IMR-90 (cell line): ENCODE results near the gene PXDC1. TPM values are rescaled to one million over a fixed set of nuclear protein-coding genes. Genes with fewer than 3 reads are reported as not detected.

Experiments
- ATAC-seq: fragments of 200-7000 bp; cut with Tn5 transposase; 2 replicates; pipeline ENCODE4 v1.9.1; 2020; ENCODE audit warnings: low read depth, mild to moderate bottlenecking, moderate library complexity
- BruUV-seq: library from RNA; stranded (reverse); fragments of 400-500 nt; replicated peaks from 2 replicates; lab custom pipeline; 2021; lab: Mats Ljungman, UMichigan
- CTCF ChIA-PET: fragments of 300-600 bp; formaldehyde crosslinking; extraction: SDS; loops from one replicate; lab custom pipeline; 2021; ENCODE audit warnings: antibody characterized with exemption; lab: Yijun Ruan, JAX
- POLR2A ChIA-PET: fragments of 300-600 bp; sonication (Branson Sonifier 250); formaldehyde crosslinking; loops from one replicate; lab custom pipeline; 2022; ENCODE audit warnings: antibody characterized with exemption; ENCODE audit not compliant: unreplicated experiment; lab: Charles Lee
- DNase-seq: peaks from one replicate; pipeline ENCODE4 v3.0.0; 2013
- H2AFZ ChIP-seq: replicated peaks from 2 replicates; pipeline ENCODE3; 2013; ENCODE audit warnings: low read length, mild to moderate bottlenecking; ENCODE audit not compliant: poor library complexity
- H2AK5ac ChIP-seq: 2 replicates; pipeline ENCODE4 v1.6.1; 2013; ENCODE audit warnings: low read depth, low read length, inconsistent platforms
- H2AK9ac ChIP-seq: replicated peaks from 2 replicates; pipeline ENCODE3; 2013; ENCODE audit warnings: mild to moderate bottlenecking, low read depth, low read length, moderate library complexity; ENCODE audit not compliant: poor library complexity
- H2BK120ac ChIP-seq: 2 replicates; pipeline ENCODE4 v1.6.1; 2013; ENCODE audit warnings: low read depth, low read length, inconsistent platforms
- H2BK15ac ChIP-seq: 3 replicates; pipeline ENCODE4 v1.6.1; 2013; ENCODE audit warnings: low read depth, low read length, inconsistent platforms
- H2BK20ac ChIP-seq: 2 replicates; pipeline ENCODE4 v1.6.1; 2013; ENCODE audit warnings: low read depth, mild to moderate bottlenecking, inconsistent platforms, low read length, moderate library complexity
- H2BK5ac ChIP-seq: 2 replicates; pipeline ENCODE4 v1.6.1; 2013; ENCODE audit warnings: mild to moderate bottlenecking, low read depth, low read length, inconsistent platforms; ENCODE audit not compliant: poor library complexity, severe bottlenecking
- H3K14ac ChIP-seq: replicated peaks from 2 replicates; pipeline ENCODE4 v1.6.1; 2013; ENCODE audit warnings: low read depth, low read length, inconsistent platforms
- H3K18ac ChIP-seq: 2 replicates; pipeline ENCODE4 v1.6.1; 2013; ENCODE audit warnings: low read depth, low read length, control low read depth
- H3K23ac ChIP-seq: 2 replicates; pipeline ENCODE4 v1.6.1; 2013; ENCODE audit warnings: low read depth, low read length, inconsistent platforms
- H3K27ac ChIP-seq: 2 replicates; pipeline ENCODE4 v1.5.1; 2013; ENCODE audit warnings: mild to moderate bottlenecking, control low read depth, low read length; ENCODE audit not compliant: insufficient read depth
- H3K27me3 ChIP-seq: 2 replicates; pipeline ENCODE4 v1.6.1; 2013; ENCODE audit warnings: low read length; ENCODE audit not compliant: control insufficient read depth, insufficient read depth
- H3K36me3 ChIP-seq: 2 replicates; pipeline ENCODE4 v1.6.1; 2013; ENCODE audit warnings: low read length, mixed read lengths; ENCODE audit not compliant: control insufficient read depth, insufficient read depth
- H3K4ac ChIP-seq: 2 replicates; pipeline ENCODE4 v1.6.1; 2013; ENCODE audit warnings: low read depth, low read length, inconsistent platforms
- H3K4me1 ChIP-seq: 2 replicates; pipeline ENCODE4 v1.6.1; 2013; ENCODE audit warnings: low read length, mixed read lengths; ENCODE audit not compliant: control insufficient read depth, insufficient read depth
- H3K4me2 ChIP-seq: 2 replicates; pipeline ENCODE4 v1.6.1; 2013; ENCODE audit warnings: low read depth, mild to moderate bottlenecking, control low read depth, low read length, moderate library complexity
- H3K4me3 ChIP-seq: 2 replicates; pipeline ENCODE4 v1.5.1; 2013; ENCODE audit warnings: low read depth, mild to moderate bottlenecking, control low read depth, low read length, moderate library complexity; ENCODE audit not compliant: insufficient read depth
- H3K56ac ChIP-seq: 2 replicates; pipeline ENCODE4 v1.6.1; 2013; ENCODE audit warnings: low read length, inconsistent platforms; ENCODE audit not compliant: insufficient read depth; ENCODE audit errors: extremely low read depth
- H3K79me1 ChIP-seq, 2 experiments: 2 replicates each; pipeline ENCODE4 v1.6.1; 2013; ENCODE audit warnings: low read length in 2 of 2, inconsistent platforms in 1 of 2, low read depth in 1 of 2
- H3K9ac ChIP-seq: 2 replicates; pipeline ENCODE4 v1.6.1; 2013; ENCODE audit warnings: low read depth, low read length, control low read depth
- H3K9me1 ChIP-seq: 2 replicates; pipeline ENCODE4 v1.6.1; 2013; ENCODE audit warnings: low read length, inconsistent platforms; ENCODE audit not compliant: insufficient read depth
- H3K9me3 ChIP-seq: 2 replicates; pipeline ENCODE4 v1.6.1; 2013; ENCODE audit warnings: low read length; ENCODE audit not compliant: control insufficient read depth, insufficient read depth
- H4K20me1 ChIP-seq: 2 replicates; pipeline ENCODE4 v1.6.1; 2013; ENCODE audit warnings: low read length, inconsistent platforms; ENCODE audit not compliant: insufficient read depth
- H4K5ac ChIP-seq: 2 replicates; pipeline ENCODE4 v1.6.1; 2013; ENCODE audit warnings: mild to moderate bottlenecking, low read depth, low read length, control low read depth
- H4K8ac ChIP-seq, 2 experiments: 2 replicates each; pipeline ENCODE4 v1.6.1; 2013; ENCODE audit warnings: low read depth in 2 of 2, low read length in 2 of 2, control low read depth in 1 of 2, inconsistent platforms in 1 of 2
- H4K91ac ChIP-seq: 2 replicates; pipeline ENCODE4 v1.6.1; 2013; ENCODE audit warnings: low read depth, low read length, inconsistent platforms; ENCODE audit not compliant: insufficient read depth
- BHLHE40 ChIP-seq: fragments of 150-350 bp; IDR thresholded peaks from 2 replicates; pipeline ENCODE4 v1.6.1; 2016; ENCODE audit warnings: mild to moderate bottlenecking, low read depth, low read length
- CEBPB ChIP-seq: IDR thresholded peaks from 2 replicates; pipeline ENCODE4 v1.6.1; 2012; ENCODE audit warnings: low read depth, low read length, improper control_type of control experiment
- CHD1 ChIP-seq: IDR thresholded peaks from 2 replicates; pipeline ENCODE4 v1.6.1; 2012; ENCODE audit warnings: low read depth, low read length, improper control_type of control experiment
- CTCF ChIP-seq: conservative IDR thresholded peaks from 2 replicates; pipeline ENCODE4 v1.5.1; 2012; ENCODE audit warnings: mild to moderate bottlenecking, low read depth, low read length, improper control_type of control experiment
- ELK1 ChIP-seq: fragments of 150-350 bp; IDR thresholded peaks from 2 replicates; pipeline ENCODE4 v1.6.1; 2016; ENCODE audit warnings: low read depth, mild to moderate bottlenecking, low read length, moderate library complexity, borderline replicate concordance
- MXI1 ChIP-seq: IDR thresholded peaks from 2 replicates; pipeline ENCODE4 v1.6.1; 2012; ENCODE audit warnings: low read depth, mild to moderate bottlenecking, low read length, moderate library complexity, borderline replicate concordance
- POLR2A ChIP-seq: IDR thresholded peaks from 2 replicates; pipeline ENCODE4 v1.6.1; 2012; ENCODE audit warnings: mild to moderate bottlenecking, low read depth, low read length
- RAD21 ChIP-seq: IDR thresholded peaks from 2 replicates; pipeline ENCODE4 v1.6.1; 2012; ENCODE audit warnings: low read length, improper control_type of control experiment
- RCOR1 ChIP-seq: IDR thresholded peaks from 2 replicates; pipeline ENCODE4 v1.6.1; 2012; ENCODE audit warnings: mild to moderate bottlenecking, low read length, improper control_type of control experiment; ENCODE audit not compliant: insufficient replicate concordance
- RFX5 ChIP-seq: IDR thresholded peaks from 2 replicates; pipeline ENCODE4 v1.8.0; 2012; ENCODE audit warnings: low read depth, mild to moderate bottlenecking, low read length, moderate library complexity
- WGBS, 2 experiments: methylation state at CpG; one replicate each; pipeline versions ENCODE4 v1.1.5 to v1.1.7; 2013; ENCODE audit warnings: missing lambda C conversion rate in 2 of 2; ENCODE audit not compliant: insufficient read length in 1 of 2; ENCODE audit errors: extremely low coverage in 2 of 2; 5-methylcytosine and 5-hydroxymethylcytosine counted together
- dilution Hi-C: fragments of 300-500 bp; cut with HindIII; formaldehyde crosslinking; loops from one replicate; pipeline ENCODE4 v1.14.3; 2018; ENCODE audit warnings: low sequenced_read_pairs; ENCODE audit not compliant: unreplicated experiment
- in situ Hi-C: fragments of 300-500 bp; cut with MboI; formaldehyde crosslinking; loops from 3 replicates; pipeline ENCODE4 v1.14.3; 2019; ENCODE audit warnings: low sequenced_read_pairs, inconsistent platforms, mixed read lengths
- intact Hi-C: fragments of 100-400 bp; cut with micrococcal nuclease; formaldehyde crosslinking; loops from 2 replicates; pipeline ENCODE4 v1.10.0; 2022
- polyA plus RNA-seq, 3 experiments: library from polyadenylated mRNA; depleted of rRNA; stranded (reverse); fragments of >200 nt; gene quantifications; 2 replicates each; pipeline ENCODE4 v1.2.3, GENCODE V29; 2012; ENCODE audit warnings: low replicate concordance in 1 of 3
- total RNA-seq: library from RNA; depleted of rRNA; stranded (reverse); fragments of >200 nt; gene quantifications from 2 replicates; pipeline ENCODE4 v1.2.3, GENCODE V29; 2012

PXDC1 gene
- total and polyA plus RNA-seq, 2 of the 4 experiments (the other 2 are of a cell fraction), result 63.3 to 72.2 TPM

GRCh38 chr6:3778701-3779573 lies 27.4 kb upstream of the PXDC1 start:
- Histone ChIP-seq H3K4me1 (peaks cover 10% of the 10 kb centered on the region; the same call in 1 of the 2 replicates), H3K79me1 (no peaks in the 10 kb centered on the region; a peak in 1 of 4 replicates), H2BK120ac (no peak overlapping the region), H2BK20ac (no peak overlapping the region), H4K91ac (no peak overlapping the region), H2AK9ac (no peak overlapping the region), H3K56ac (no peak overlapping the region), H4K5ac (no peak overlapping the region), H3K4ac (no peak overlapping the region), H3K36me3 (no peaks in the 10 kb centered on the region), H2AK5ac (no peak overlapping the region), H2BK15ac (no peak overlapping the region), H3K4me3 (no peak overlapping the region), H3K9me3 (no peaks in the 10 kb centered on the region), H3K27ac (no peak overlapping the region), H3K14ac (no peak overlapping the region), H2BK5ac (no peak overlapping the region), H3K27me3 (no peaks in the 10 kb centered on the region), H3K23ac (no peak overlapping the region), H3K9ac (no peak overlapping the region), H3K18ac (no peak overlapping the region), H4K8ac (no peak overlapping the region), H3K9me1 (peaks cover 10% of the 10 kb centered on the region), H4K20me1 (no peaks in the 10 kb centered on the region), H3K4me2 (no peak overlapping the region), H2AFZ (no peak overlapping the region)
- in situ Hi-C loops (no loop called here), intact Hi-C loops (no loop called here), dilution Hi-C loops (no loop called here)
- no peak for ATAC-seq
- no TSS peak for BruUV-seq
- ChIA-PET CTCF (no interaction called here), POLR2A (no interaction called here)
- TF ChIP-seq CHD1 (no peak), RCOR1 (no peak), ELK1 (no peak), CEBPB (no peak), BHLHE40 (no peak), RFX5 (no peak), MXI1 (no peak), POLR2A (no peak), RAD21 (no peak), CTCF (no peak)
- no peak for DNase-seq
- 100% methylated on average over 1 of the region's 11 CpGs; no CpG with 5 or more reads in 1 of the 2 experiments for whole genome bisulfite sequencing, 2 experiments
